HG03442 (cell line): ENCODE data around the gene SAMD10.
"Not testable (repeated sequence)": the region's sequence is repeated elsewhere in the genome, so short reads cannot be mapped to it uniquely, and the experiment has no call there.

Source experiments
- ATAC-seq: cut with Tn5 transposase; IDR thresholded peaks from one replicate; pipeline ENCODE4 v1.9.1; 2021; ENCODE audit warnings: mild to moderate bottlenecking, moderate library complexity; ENCODE audit not compliant: unreplicated experiment

The SAMD10 gene

GRCh38 chr20:64003960-64004725 is 24.7 kb upstream of the SAMD10 start:
- no peak for ATAC-seq

- ATAC-seq = no peak
These were observed 22.2 kb upstream of the SAMD10 start for GRCh38 chr20:64001607-64002011.

- ATAC-seq = no peak
These were observed 21.5 kb upstream of the SAMD10 start for GRCh38 chr20:64000906-64001305.

DNA sequence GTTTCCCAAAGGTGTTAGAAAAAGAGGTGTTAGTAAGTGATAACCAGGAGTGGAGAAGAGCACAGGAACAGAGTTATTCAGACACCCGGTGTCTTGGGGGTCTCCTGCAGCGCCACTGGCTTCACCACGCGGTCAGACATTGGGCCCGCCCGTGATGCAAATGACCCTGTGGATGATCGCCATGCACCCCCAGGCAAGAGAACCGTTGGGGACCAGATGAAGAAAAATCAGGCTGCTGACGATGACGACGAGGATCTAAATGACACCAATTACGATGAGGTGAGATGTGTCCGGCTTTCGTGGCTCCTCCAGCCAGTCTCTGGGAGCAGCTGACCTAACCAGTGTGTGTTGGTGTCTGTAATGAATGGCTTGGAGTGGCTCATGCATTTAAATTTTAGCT is 3.5 kb upstream of the SAMD10 start:
- no peak for ATAC-seq

DNA sequence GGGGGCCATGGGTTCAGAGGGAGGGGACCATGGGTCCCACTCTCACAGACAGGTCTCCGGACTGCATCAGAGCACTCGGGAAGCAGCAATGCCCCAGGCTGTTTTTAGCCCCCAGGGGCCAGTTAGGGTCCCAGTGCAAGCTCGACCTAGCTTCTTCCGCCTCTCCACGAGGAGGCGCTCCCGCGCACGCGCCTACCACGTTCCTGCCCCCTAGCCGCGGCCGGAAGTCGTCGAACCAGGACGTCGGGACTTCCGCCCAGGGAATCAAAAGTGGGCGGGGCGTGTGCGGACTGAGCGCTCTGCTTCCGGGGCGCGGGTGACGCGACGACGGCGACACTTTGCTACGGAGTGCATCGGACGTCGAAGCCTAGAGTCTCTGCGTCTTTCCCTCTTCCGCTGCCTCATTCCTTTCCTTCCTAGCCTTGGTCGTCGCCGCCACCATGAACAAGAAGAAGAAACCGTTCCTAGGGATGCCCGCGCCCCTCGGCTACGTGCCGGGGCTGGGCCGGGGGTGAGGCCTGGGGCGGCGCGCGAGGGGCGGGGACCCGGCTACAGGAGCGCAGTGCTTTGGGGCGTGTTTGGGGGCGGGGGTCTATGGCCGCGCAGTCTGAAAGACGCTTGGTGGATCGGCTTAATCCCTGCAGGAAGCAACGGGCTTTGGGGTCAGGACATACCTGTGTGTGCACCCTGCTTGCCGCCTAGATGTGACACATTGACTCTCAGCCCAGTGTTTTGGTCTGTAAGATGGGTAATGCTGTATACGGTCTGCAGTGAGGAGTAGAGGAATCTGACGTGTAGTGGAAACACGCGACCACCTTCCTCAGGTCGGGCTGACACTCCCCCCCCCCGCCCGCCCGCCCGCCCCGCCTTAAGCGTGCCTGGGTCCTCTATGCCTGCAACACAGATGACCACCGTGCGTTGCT is 1.6 kb upstream of the SAMD10 start, which contains the start of gene PRPF6:
TSS of gene PRPF6 (plus strand) at position 327 of the 923 bp plus-strand sequence. CDS start at position 441, 114 bp downstream.
- ATAC-seq = peak; percentile 54

- ATAC-seq = peak; percentile 2
These were observed 919 bp upstream of the SAMD10 start for GRCh38 chr20:63980317-63980805.

GRCh38 chr20:63979229-63979556 is 249 bp downstream of the SAMD10 start:
- no peak for ATAC-seq

DNA sequence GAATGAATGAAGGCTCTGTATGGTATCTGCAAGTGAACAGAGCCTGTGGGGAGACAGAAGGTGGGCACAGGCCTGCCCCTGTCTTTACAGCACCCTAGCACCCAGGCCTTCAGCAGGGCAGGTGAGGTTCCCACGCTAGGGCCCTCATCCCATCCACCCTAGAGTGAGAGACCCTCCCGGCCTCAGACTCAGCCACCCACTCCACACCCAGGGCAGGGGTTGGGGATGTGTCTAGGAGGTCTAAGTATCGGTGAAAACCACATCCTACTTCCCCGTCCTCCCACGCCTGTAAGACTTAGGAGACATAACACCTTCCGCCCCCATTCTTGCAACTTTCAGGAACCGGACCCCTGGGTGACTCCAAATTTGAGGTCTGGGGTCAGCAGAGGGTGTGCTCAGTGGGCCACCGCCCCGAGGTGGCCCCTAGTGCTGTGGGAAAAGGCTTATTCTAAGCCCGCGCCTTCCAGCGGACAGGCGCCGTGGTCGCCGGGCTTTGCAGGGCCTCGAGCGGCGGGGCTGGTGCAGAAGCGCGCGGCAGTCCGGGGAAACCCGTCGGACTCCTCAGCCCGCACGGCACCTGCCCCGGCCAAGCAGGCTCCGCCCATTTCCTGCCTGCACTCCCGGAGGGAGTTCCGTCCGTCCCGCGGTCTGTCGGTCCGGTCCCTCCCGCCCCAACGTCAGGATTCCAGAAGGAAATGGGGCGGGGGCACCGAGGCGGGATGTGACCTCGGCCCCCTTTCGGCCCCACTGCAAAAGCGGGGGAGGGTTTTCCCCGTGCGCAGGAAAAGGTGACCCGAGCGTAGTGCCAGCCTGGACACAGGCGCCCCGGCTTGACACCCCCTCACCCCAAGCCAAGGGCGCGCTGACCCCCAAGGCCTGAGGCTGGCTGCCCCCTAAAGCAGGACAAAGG is 868 bp downstream of the SAMD10 start:
- peak; percentile 26 for ATAC-seq

DNA sequence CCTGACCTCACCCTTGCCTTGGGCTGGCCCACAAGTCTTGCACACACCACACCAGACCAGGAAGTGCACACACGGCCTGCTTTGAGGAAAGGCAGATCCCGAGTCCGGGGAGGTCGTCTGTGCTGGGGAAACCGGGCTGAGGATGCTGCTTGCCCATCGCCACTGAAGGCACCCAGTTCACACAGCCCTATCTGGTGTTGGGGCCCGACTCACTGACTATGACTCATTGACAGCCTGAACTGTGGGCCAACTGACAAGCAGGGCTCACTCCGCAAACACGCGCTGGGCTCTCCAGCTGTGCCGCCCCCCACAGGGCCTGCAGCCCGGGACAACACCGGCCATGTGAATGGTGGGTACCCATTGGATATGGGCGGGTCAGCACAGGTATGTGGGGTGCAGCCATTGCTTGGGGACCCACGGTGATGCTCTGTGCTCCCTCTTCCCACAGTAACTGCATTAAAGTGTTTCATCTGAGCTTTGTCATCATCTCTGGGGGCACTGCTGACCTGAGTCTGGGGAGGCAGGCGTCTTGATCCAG is 1.6 kb downstream of the SAMD10 start:
- no peak for ATAC-seq

DNA sequence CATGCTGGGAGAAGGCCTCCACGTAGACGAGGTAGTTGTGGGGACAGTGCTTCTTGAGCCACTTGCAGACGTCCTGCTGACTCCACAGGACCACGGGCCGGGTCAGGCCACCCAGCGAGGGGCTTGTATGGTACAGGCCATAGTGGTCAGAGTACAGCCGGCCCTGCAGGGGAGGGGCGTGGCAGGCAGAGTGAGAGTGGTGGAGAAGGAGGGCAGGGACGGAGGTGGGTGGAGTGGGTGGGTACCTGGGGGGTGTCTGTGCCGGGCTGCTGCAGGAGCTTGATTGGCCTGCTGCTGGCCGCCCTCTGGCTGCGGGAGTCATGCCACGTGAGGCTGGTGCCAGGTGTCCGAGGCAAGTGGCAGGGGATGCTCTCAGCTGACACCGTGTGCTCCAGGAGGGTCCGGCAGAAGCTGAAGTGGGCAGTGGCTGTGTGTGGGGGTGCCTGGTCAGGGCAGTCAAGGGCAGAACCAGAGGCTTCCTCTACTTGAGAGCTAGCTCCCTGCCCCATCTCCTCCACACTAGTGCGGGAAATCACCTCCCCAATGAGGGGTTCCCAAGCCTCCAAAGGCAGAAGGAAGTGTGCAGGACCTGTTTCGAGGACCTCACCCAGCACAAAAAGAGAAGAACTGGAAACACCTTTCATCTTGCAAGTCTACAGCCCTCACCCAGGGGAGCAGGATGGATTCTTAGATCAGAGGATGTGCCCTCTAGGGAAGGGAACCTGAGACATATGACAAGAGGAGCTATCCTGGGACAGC is 2.3 kb downstream of the SAMD10 start:
- ATAC-seq = no peak

- not testable (repeated sequence) for ATAC-seq
These were observed 2.9 kb downstream of the SAMD10 start for GRCh38 chr20:63976511-63976910.

- ATAC-seq = no peak
These were observed 4.8 kb downstream of the SAMD10 start for GRCh38 chr20:63974402-63975200.

DNA sequence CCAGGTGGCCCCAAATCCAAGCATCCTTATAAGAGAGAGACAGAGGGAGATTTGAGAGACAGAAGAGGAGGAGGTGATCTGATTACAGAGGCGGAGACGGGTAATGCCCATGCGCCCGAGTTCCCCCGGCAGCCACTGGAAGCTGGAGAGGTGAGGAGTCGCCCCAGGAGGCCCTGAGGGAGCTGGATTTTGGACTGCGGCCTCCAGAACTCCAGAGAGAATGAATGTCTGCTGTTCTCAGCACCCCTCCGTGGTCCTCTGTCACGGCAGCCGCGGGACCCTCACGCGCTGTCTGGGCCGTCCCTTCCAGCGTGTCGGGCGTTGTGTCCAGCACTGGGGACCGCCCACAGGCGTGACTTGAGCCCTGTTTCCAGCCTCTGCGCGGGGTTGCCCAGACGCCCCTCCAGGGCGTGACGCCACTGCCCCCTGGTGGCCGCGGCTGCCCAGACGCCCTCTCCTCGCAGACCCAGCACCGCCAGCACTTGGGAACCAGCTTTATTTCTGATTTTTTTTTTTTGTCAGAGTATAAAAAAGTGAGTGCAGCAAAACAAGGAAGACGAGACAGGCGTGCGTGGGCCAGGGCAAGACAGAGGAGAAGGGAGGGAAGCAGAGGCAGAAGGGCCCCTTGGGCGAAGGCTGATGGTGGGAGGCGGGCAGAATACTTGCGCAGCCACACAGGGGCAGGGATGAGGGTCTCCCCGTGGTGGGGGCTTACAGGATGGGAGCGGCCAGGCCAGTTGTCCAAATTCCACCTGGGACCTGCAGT is 5.6 kb downstream of the SAMD10 start:
- ATAC-seq = no peak

DNA sequence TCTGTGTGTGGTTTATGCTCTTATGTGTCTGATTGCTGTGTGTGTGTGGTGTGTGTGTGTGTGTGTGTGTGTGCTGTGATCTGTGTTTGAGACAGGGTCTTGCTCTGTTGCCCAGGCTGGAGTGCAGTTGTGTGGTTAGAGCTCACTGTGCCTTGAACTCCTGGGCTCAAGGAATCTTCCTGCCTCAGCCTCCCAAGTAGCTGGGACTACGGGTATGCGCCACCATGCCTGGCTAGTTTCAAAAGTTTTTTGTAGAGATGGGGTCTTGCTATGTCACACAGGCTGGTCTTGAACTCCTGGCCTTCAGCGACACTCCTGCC is 6.3 kb downstream of the SAMD10 start:
- no peak for ATAC-seq

GRCh38 chr20:63972312-63973159 is 6.9 kb downstream of the SAMD10 start:
- ATAC-seq = no peak

DNA sequence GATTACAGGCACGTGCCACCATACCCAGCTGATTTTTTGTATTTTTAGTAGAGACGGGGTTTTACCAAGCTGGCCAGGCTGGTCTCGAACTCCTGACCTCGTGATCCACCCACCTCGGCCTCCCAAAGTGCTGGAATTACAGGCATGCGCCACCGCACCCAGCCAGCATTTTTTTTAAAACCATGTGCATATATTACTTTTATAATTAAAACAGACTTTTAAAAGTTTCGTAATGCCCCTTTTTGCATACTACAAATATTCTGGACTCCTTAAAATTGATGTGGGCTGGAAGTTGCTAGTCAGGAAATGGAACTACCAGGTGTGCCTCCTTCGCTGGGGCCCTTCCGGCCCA is 7.5 kb downstream of the SAMD10 start:
- not testable (repeated sequence) for ATAC-seq

DNA sequence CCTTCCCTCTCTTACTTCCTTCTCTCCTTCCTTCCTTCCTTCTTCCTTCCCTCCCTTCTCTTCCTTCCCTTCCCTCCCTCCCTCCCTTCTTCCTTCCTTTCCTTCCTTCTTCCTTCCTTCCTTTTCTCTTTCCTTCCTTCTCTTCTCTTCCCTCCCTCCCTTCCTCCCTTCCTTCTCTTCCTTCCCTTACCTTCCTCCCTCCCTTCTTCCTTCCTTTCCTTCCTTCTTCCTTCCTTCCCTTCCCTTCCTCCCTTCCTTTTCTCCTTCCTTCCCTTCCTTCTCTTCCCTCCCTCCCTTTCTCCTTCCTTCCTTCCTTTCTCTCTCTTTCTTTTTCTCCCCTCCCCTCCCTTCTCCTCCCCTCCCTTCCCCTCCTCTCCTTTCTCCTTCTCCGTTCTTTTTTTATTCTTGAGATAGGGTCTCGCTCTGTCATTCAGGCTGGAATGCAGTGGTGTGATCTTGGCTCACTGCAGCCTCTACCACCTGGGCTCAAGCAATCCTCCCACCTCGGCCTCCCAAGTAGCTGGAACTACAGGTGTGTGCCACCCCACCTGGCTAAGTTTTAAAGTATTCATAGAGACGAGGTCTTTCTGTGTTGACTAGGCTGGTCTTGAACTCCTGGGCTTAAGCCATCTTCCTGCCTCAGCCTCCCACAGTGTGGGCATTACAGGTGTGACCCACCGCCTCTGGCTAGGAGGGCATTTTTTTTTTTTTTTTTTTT is 8.6 kb downstream of the SAMD10 start:
- ATAC-seq = no peak
